ENCODE results near the gene ZBTB39.
"Not testable (repeated sequence)": the region's sequence is repeated elsewhere in the genome, so short reads cannot be mapped to it uniquely, and the experiment has no call there.

ZBTB39 gene

DNA sequence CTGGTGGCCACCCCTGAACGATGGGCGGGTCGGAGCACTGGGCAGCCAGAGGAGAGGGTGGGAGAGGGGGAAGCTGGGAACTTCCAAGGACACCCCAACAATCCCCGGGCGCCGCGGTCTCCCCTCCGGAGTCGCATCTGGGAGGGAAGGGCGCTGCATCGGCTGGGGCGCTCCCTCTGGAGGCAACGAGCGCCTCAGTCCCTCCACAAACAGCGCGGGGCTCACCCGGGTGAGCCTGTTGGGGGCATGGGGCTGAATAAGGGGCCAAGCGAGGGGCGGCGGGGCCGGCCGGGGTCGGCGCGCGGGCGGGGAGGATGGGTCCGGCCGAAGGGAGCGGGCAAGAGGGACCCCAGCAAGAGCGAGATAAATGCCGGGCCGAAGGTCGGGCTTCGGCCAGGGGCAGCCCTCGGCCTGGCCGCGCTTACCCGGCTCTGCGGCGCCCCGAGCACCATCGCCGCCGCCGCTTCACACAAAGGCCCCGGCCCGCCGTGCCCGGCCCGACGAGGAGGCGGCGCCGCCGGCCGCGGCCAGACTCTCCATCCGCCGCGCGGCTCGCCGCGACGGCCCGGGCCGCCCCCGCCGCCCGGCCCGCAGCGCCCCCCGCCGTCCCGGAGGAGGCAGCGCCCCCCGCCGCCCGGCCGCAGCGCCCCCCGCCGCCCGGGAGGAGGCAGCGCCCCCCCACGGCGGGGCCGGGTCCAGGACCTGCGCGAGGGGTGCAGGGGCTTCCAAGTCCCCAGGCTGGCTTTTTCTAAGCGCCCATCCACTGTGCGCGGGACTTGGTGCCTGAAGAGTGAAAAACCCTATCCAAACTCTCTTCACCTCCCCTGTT is at the start of gene ZBTB39:
Gene ZBTB39 (minus strand): TSS at position 567 of the 829 bp plus-strand sequence. CDS start 1,629 bp downstream, outside the sequence.
- DNase-seq (ENCODE audit: low read depth in 4 of 4, low spot score in 1 of 4), result peak in 3 of 4 experiments; percentile 45 to 53 (median 51)

DNA sequence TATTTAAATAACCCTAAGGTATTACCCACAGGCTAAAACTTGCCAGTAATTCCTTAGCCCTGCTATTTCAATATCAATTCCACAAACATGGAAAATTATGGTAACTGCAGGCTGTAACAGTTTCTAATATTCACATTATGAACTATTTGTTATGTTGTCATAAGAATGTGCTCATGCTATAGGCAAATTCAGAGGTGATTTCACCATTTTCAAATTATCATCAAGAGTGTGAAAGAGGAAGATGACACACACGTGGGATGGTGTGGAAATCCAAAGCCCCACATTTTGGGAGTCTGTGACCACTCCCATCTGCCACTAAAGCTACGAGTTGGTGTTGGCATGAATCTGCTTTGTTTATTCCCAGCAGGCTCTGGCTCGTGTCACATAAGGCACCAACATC is 49.5 kb upstream of the ZBTB39 start:
- DNase-seq (ENCODE audit: low read depth in 4 of 4, low spot score in 1 of 4), result no peak

DNA sequence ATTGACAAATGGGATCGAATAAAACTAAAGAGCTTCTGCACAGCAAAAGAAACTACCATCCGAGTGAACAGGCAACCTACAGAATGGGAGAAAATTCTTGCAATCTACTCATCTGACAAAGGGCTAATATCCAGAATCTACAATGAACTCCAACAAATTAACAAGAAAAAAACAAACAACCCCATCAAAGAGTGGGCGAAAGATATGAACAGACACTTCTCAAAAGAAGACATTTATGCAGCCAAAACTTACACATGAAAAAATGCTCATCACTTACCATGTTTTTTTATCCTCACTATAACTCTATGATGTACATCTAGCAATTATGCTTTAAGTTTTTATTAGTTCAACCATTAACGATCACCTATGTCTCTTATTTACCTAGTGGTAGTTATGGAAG is 47.6 kb upstream of the ZBTB39 start:
- not testable (repeated sequence) for DNase-seq (ENCODE audit: low read depth in 4 of 4, low spot score in 1 of 4)

GRCh38 chr12:57053146-57053545 is 46.8 kb upstream of the ZBTB39 start:
- DNase-seq (ENCODE audit: low read depth in 4 of 4, low spot score in 1 of 4), result not testable (repeated sequence)

- no peak for DNase-seq (ENCODE audit: low read depth in 4 of 4, low spot score in 1 of 4)
Measured at GRCh38 chr12:57051011-57051410, 44.7 kb upstream of the ZBTB39 start.

DNA sequence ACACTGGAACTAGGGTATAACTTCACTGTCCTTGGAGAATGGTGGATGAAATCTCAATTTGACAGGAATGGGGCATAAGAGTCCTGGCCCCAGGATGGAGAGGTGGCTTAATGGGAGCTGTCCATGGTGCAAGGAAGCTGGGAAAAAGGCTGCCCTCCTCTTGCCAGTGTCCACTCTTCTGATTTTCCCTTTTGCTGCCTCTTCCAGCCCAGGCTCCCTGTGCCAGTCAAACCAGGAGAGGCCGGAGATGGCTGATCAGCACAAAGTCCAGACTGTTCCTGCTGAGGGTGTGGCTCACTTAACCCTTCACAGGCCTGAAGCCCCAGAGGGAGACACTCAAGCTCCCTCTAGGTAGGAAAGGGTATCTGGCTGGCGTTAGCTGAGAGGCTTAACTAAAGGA is 43.5 kb upstream of the ZBTB39 start, which contains the start of gene MYO1A:
Gene MYO1A (minus strand): TSS at position 240 of the 400 bp plus-strand sequence. CDS start 1,806 bp downstream, outside the sequence.
- DNase-seq (ENCODE audit: low read depth in 4 of 4, low spot score in 1 of 4), result no peak

GRCh38 chr12:57049119-57049446 is 42.7 kb upstream of the ZBTB39 start:
- DNase-seq (ENCODE audit: low read depth in 4 of 4, low spot score in 1 of 4), result no peak

- DNase-seq (ENCODE audit: low read depth in 4 of 4, low spot score in 1 of 4), result no peak
Measured at GRCh38 chr12:57048423-57049118, 42.2 kb upstream of the ZBTB39 start.

DNA sequence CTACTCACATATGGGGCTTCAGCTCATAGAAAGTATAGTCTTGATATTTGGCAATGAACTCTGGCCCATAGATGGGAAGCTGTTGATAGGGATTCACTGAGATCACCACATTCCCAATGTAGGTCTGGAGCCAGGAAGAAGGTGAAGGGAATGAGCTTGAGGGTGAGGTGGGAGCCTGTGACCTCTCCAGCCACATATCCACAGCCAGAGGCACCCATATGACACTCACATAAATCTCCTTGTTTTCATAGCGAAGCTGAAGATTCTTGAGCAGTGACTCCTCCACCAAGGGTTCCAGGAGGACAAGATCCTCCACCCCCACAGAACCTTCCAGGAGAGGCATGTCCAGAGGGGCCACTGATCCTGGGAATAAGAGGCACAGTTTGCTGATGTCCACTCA is 41.6 kb upstream of the ZBTB39 start:
- no peak for DNase-seq (ENCODE audit: low read depth in 4 of 4, low spot score in 1 of 4)

GRCh38 chr12:57046947-57047890 is 40.9 kb upstream of the ZBTB39 start:
- peak in 1 of 4 experiments; percentile 36 for DNase-seq (ENCODE audit: low read depth in 4 of 4, low spot score in 1 of 4)

DNA sequence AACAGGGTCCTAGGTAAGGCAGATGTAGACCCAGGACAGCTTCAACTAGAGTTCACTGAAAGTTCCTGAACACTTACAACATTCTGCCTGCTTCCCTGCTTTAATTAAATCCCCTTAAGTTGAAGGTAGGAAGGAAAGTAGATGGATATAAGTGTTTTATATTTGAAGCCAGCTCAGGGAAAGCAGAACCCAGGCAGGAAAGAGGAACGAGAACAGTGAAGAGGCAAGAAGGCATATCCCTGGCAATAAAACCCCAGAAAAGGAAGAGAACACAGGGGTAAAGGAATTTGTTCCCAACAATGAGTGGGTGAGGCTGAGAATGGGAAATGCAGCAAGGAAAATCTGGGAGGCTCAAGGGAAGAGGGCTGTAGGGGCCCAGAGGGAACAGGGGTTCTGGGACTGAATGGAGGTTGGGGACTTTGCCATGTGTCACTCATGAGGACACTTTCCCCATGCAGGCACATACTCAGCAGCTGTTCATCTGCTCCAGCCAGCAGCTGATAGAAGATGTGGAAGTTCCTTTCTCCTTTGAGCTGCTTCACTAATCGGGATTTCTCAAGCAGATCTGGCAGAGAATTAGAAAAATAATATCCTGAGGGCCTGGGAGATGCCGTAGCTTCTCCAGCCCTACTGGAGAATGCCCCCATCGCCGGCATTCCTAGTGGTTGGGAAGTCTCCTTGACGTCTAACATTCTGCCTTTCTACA is 39.9 kb upstream of the ZBTB39 start:
- DNase-seq (ENCODE audit: low read depth in 4 of 4, low spot score in 1 of 4), result no peak

- no peak for DNase-seq (ENCODE audit: low read depth in 4 of 4, low spot score in 1 of 4)
Measured at GRCh38 chr12:57044889-57045288, 38.5 kb upstream of the ZBTB39 start.

GRCh38 chr12:57044468-57044867 is 38.1 kb upstream of the ZBTB39 start:
- no peak for DNase-seq (ENCODE audit: low read depth in 4 of 4, low spot score in 1 of 4)

GRCh38 chr12:57042695-57043094 is 36.3 kb upstream of the ZBTB39 start:
- DNase-seq (ENCODE audit: low read depth in 4 of 4, low spot score in 1 of 4), result no peak

DNA sequence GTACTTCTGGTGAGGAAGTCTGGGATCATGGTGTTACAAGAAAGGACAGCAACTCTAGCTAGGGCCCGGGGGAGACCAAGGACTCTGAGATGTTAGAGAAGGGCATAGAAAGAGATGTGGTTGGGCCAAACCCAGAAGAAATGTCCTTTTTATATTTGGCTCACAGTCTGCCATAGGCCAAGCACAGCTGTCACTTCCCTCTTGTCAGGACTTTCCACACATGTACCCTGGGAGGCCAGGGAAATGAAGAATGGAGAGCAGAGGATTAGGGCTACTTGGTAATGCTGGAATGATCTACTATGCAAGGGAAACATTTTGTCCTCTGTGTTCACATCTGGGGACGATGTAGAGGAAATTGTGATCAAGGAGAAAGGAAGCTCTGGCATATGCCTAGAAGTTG is 34.4 kb upstream of the ZBTB39 start:
- no peak for DNase-seq (ENCODE audit: low read depth in 4 of 4, low spot score in 1 of 4)

DNA sequence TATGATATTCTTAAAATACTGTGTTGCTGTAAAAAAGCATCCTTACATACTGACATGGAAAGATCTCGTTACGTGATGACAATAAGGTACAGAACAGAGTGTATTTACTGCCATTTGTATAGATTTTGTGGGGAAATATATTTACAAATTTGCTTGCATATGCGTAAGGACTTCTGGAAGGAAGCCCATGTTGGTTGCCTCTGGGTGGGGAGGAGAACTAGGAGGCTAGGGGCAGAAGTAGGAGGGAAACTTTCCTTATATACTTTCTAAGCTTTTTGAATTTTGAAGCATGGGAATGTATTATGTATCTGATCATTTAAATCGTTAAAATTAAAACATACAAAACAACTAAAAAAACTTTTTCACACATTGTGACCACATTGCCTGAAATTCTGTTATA is 33.9 kb upstream of the ZBTB39 start:
- DNase-seq (ENCODE audit: low read depth in 4 of 4, low spot score in 1 of 4), result no peak

GRCh38 chr12:57039016-57039798 is 32.9 kb upstream of the ZBTB39 start:
- DNase-seq (ENCODE audit: low read depth in 4 of 4, low spot score in 1 of 4), result no peak

GRCh38 chr12:57037264-57037663 is 30.9 kb upstream of the ZBTB39 start:
- no peak for DNase-seq (ENCODE audit: low read depth in 4 of 4, low spot score in 1 of 4)

- no peak for DNase-seq (ENCODE audit: low read depth in 4 of 4, low spot score in 1 of 4)
Measured at GRCh38 chr12:57033431-57033830, 27.1 kb upstream of the ZBTB39 start.

GRCh38 chr12:57031789-57032188 is 25.4 kb upstream of the ZBTB39 start:
- no peak for DNase-seq (ENCODE audit: low read depth in 4 of 4, low spot score in 1 of 4)

All from stimulated activated CD4-positive, alpha-beta T cell treated with anti-CD3 and anti-CD28 coated beads, Interleukin-1b, Interleukin-23, amount 100 ng/mL, for 24 hours (primary cell).